C4-2B (cell line): ENCODE results near the gene UGT1A8.

Experiments used
- CTCF ChIP-seq: fragments of 450-650 bp; conservative IDR thresholded peaks from 2 replicates; pipeline ENCODE4 v1.5.1; 2017; ENCODE audit warnings: mild to moderate bottlenecking
- ZFX ChIP-seq: fragments of 450-650 bp; IDR thresholded peaks from 2 replicates; pipeline ENCODE4 v1.6.1; 2017

GRCh38 chr2:233713262-233713615 lies 95.8 kb downstream of the UGT1A8 start:
- TF ChIP-seq CTCF (no peak), ZFX (no peak)
